Measurements from ENCODE around the gene EIPR1.

GRCh38 chr2:3266925-3267867 is 110.4 kb downstream of the EIPR1 start:
- TF ChIP-seq EZH2 (IDR thresholded peaks at IDR 0.05; ENCODE audit: low read depth): no peak
- TF ChIP-seq CTCF (conservative IDR thresholded peaks at IDR 0.05): no peak
